Vagina (tissue), 2 donors: ENCODE results near the gene ZNF211. TPM values are rescaled to one million over a fixed set of nuclear protein-coding genes. Genes with fewer than 3 reads are reported as not detected.
A peak's percentile ranks its signal among the peaks of the same experiment; 100 is the strongest.

Experiments used
- DNase-seq, 2 donors: peaks; one replicate each; pipeline ENCODE4 v3.0.0-alpha.2; 2017; ENCODE audit errors: extremely low spot score in 2 of 2
- H3K27ac ChIP-seq: fragments of 200-600 bp; sonication (generic); one replicate; pipeline ENCODE4 v1.5.1; 2019
- H3K27me3 ChIP-seq: fragments of 200-600 bp; sonication (generic); one replicate; pipeline ENCODE4 v1.5.1; 2019
- H3K36me3 ChIP-seq, 2 donors: fragments of 200-600 bp; sonication (generic); one replicate each; pipeline ENCODE4 v1.5.1; 2017 to 2019
- H3K4me1 ChIP-seq: fragments of 200-600 bp; sonication (generic); one replicate; pipeline ENCODE4 v1.5.1; 2019
- H3K4me3 ChIP-seq, 2 donors: fragments of 200-600 bp; sonication (generic); 1 replicate in 1 of 2; 2 replicates in 1 of 2; pipeline ENCODE4 v1.5.1; 2016 to 2019
- H3K9me3 ChIP-seq: fragments of 200-600 bp; sonication (generic); one replicate; pipeline ENCODE4 v1.5.1; 2019
- CTCF ChIP-seq, 3 experiments: fragments of 450-650 bp in 2 of 3; fragments of 200-600 bp in 1 of 3; sonication (generic) in 1 of 3; IDR thresholded peaks; one replicate each; pipeline ENCODE4 v1.5.1; 2017 to 2019; ENCODE audit warnings: antibody characterized with exemption in 3 of 3, mild to moderate bottlenecking in 2 of 3, moderate library complexity in 2 of 3
- POLR2A ChIP-seq, 2 donors: fragments of 450-650 bp; IDR thresholded peaks; one replicate each; pipeline ENCODE4 v1.6.1; 2017; ENCODE audit warnings: antibody characterized with exemption in 2 of 2, mild to moderate bottlenecking in 2 of 2, moderate library complexity in 2 of 2
- POLR2AphosphoS5 ChIP-seq, 2 donors: sonication (generic); formaldehyde crosslinking; IDR thresholded peaks; one replicate each; pipeline ENCODE4 v1.9.0; 2017; ENCODE audit warnings: antibody characterized with exemption in 2 of 2, mild to moderate bottlenecking in 2 of 2, low read depth in 1 of 2; ENCODE audit not compliant: insufficient read depth in 1 of 2
- intact Hi-C: fragments of 100-400 bp; cut with DNase I; formaldehyde crosslinking; loops from one replicate; pipeline ENCODE4 v1.15.1; 2023
- total RNA-seq: library from RNA; depleted of rRNA; stranded (reverse); fragments of >200 nt; gene quantifications from one replicate; pipeline ENCODE4 v1.2.3, GENCODE V29; 2016

ZNF211 gene
- total RNA-seq, 1 donor from 2014 or later = 7.1 TPM

- H3K4me3 ChIP-seq = peak overlapping the region; percentile 80 to 82
- intact Hi-C loops = no loop called here
- H3K27me3 ChIP-seq = no peaks in the 10 kb centered on the region
- H3K9me3 ChIP-seq = peaks cover 45% of the 10 kb centered on the region
- TF ChIP-seq CTCF (IDR thresholded peaks at IDR 0.05) (no peak), POLR2AphosphoS5 (IDR thresholded peaks at IDR 0.05; ENCODE audit: insufficient read depth in 1 of 2, low read depth in 1 of 2) (no peak), POLR2A (IDR thresholded peaks at IDR 0.05) (no peak)
- peaks cover 5 to 46% of the 10 kb centered on the region in 2 donors for H3K36me3 ChIP-seq
- peaks cover 15% of the 10 kb centered on the region for H3K4me1 ChIP-seq
- H3K27ac ChIP-seq = no peak overlapping the region
- no peak for DNase-seq
Observed at GRCh38 chr19:57682226-57682766, 49.3 kb downstream of the ZNF211 start.

- TF ChIP-seq CTCF (IDR thresholded peaks at IDR 0.05) = no peak
- TF ChIP-seq POLR2AphosphoS5 (IDR thresholded peaks at IDR 0.05; ENCODE audit: insufficient read depth in 1 of 2, low read depth in 1 of 2) = no peak
- no peak for TF ChIP-seq POLR2A (IDR thresholded peaks at IDR 0.05)
- intact Hi-C loops = no loop called here
- Histone ChIP-seq H3K4me1 (peaks cover 15% of the 10 kb centered on the region), H3K27ac (no peak overlapping the region), H3K4me3 (peak overlapping the region in 1 of 2 donors; percentile 7), H3K36me3 (peaks cover 5 to 65% of the 10 kb centered on the region in 2 donors), H3K27me3 (no peaks in the 10 kb centered on the region), H3K9me3 (peaks cover 87% of the 10 kb centered on the region)
- DNase-seq = no peak
Observed at GRCh38 chr19:57686727-57687126, 53.8 kb downstream of the ZNF211 start.

GRCh38 chr19:57687363-57688010, 54.5 kb downstream of the ZNF211 start:
- DNase-seq = no peak
- H3K4me3 ChIP-seq = no peak overlapping the region
- no peak for TF ChIP-seq POLR2A (IDR thresholded peaks at IDR 0.05)
- peaks cover 11% of the 10 kb centered on the region for H3K4me1 ChIP-seq
- no peak overlapping the region for H3K27ac ChIP-seq
- peaks cover 91% of the 10 kb centered on the region for H3K9me3 ChIP-seq
- H3K36me3 ChIP-seq = peaks cover 5 to 70% of the 10 kb centered on the region in 2 donors
- H3K27me3 ChIP-seq = no peaks in the 10 kb centered on the region
- intact Hi-C loops = no loop called here

- Histone ChIP-seq H3K4me1 (peaks cover 4% of the 10 kb centered on the region), H3K9me3 (peaks cover 87% of the 10 kb centered on the region), H3K36me3 (peaks cover 5 to 72% of the 10 kb centered on the region in 2 donors), H3K27me3 (no peaks in the 10 kb centered on the region), H3K4me3 (no peak overlapping the region), H3K27ac (no peak overlapping the region)
- no peak for DNase-seq
- TF ChIP-seq CTCF (IDR thresholded peaks at IDR 0.05) (no peak), POLR2A (IDR thresholded peaks at IDR 0.05) (no peak), POLR2AphosphoS5 (IDR thresholded peaks at IDR 0.05; ENCODE audit: insufficient read depth in 1 of 2, low read depth in 1 of 2) (no peak)
- intact Hi-C loops = no loop called here
Observed at GRCh38 chr19:57688011-57688763, 55.2 kb downstream of the ZNF211 start.

- intact Hi-C loops = no loop called here
- no peaks in the 10 kb centered on the region for H3K27me3 ChIP-seq
- no peaks in the 10 kb centered on the region for H3K4me1 ChIP-seq
- peaks cover 88% of the 10 kb centered on the region for H3K9me3 ChIP-seq
- DNase-seq = no peak
- H3K4me3 ChIP-seq = no peak overlapping the region
- TF ChIP-seq POLR2A (IDR thresholded peaks at IDR 0.05) = no peak
- no peak for TF ChIP-seq POLR2AphosphoS5 (IDR thresholded peaks at IDR 0.05; ENCODE audit: insufficient read depth in 1 of 2, low read depth in 1 of 2)
- TF ChIP-seq CTCF (IDR thresholded peaks at IDR 0.05) = no peak
- no peak overlapping the region for H3K27ac ChIP-seq
- H3K36me3 ChIP-seq = peaks cover 5 to 57% of the 10 kb centered on the region in 2 donors
Observed at GRCh38 chr19:57689750-57690149, 56.8 kb downstream of the ZNF211 start.

Other genes starting within 250 kb of the ZNF211 start
- 17.2 TPM for gene ZNF548, start 243.3 kb upstream of the ZNF211 start, total RNA-seq
- gene ZNF17, start 222.0 kb upstream of the ZNF211 start, total RNA-seq = 18.4 TPM
- 5.2 TPM for gene ZNF749, start 197.8 kb upstream of the ZNF211 start, total RNA-seq
- 0.49 TPM for gene VN1R1, start 176.0 kb upstream of the ZNF211 start, total RNA-seq
- 6.9 TPM for gene ZNF772, start 155.6 kb upstream of the ZNF211 start, total RNA-seq
- gene ZNF419, start 145.4 kb upstream of the ZNF211 start, total RNA-seq = 16.0 TPM
- gene ZNF773, start 133.2 kb upstream of the ZNF211 start, total RNA-seq = 13.8 TPM
- 4.9 TPM for gene ZNF549, start 105.8 kb upstream of the ZNF211 start, total RNA-seq
- gene ZNF550, start 73.3 kb upstream of the ZNF211 start, total RNA-seq = 8.1 TPM
- gene ZNF416, start 54.3 kb upstream of the ZNF211 start, total RNA-seq = 3.9 TPM
- gene ZIK1, start 49.0 kb upstream of the ZNF211 start, total RNA-seq = 4.4 TPM
- 0.74 TPM for gene ZNF530, start 33.3 kb upstream of the ZNF211 start, total RNA-seq
- gene ZNF134, start 18.9 kb upstream of the ZNF211 start, total RNA-seq = 9.1 TPM
- gene ZSCAN4, start 35.8 kb downstream of the ZNF211 start, total RNA-seq = not detected
- gene ZNF551, start 48.8 kb downstream of the ZNF211 start, total RNA-seq = 16.9 TPM
- gene ZNF154, start 76.0 kb downstream of the ZNF211 start, total RNA-seq = 2.2 TPM
- gene ZNF671, start 94.5 kb downstream of the ZNF211 start, total RNA-seq = 2.9 TPM
- 6.9 TPM for gene ZNF776, start 113.6 kb downstream of the ZNF211 start, total RNA-seq
- gene ZNF586, start 136.5 kb downstream of the ZNF211 start, total RNA-seq = 24.3 TPM
- gene ZNF552, start 181.7 kb downstream of the ZNF211 start, total RNA-seq = 24.1 TPM
- 17.9 TPM for gene ZNF587B, start 197.1 kb downstream of the ZNF211 start, total RNA-seq
- gene ZNF587, start 216.7 kb downstream of the ZNF211 start, total RNA-seq = 17.7 TPM